NCI-H748 (cell line): ENCODE results near the gene RILPL1.
"Not testable (repeated sequence)": the region's sequence is repeated elsewhere in the genome, so short reads cannot be mapped to it uniquely, and the experiment has no call there.

Experiments
- DNase-seq: peaks from one replicate; lab custom pipeline; 2025; ENCODE audit not compliant: unreplicated experiment; lab: John Stamatoyannopoulos, UW

The RILPL1 gene

DNA sequence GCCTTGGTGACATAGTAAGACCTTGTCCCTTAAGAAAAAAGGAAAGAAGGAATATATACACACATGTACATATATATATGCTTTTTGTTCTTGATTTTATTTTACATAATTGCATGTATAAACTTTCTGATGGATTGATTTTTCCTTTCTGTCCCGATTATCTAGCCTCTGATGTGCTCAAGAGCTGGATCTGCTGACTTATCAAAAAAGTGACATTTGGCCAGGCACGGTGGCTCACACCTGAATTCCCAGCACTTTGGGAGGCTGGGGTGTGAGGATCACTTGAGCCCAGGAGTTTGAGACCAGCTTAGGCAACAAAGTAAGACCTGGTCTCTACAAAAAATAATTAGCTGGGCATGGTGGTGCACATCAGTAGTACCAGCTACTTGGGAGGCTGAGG lies 63.5 kb downstream of the RILPL1 start:
- no peak for DNase-seq

- DNase-seq, result no peak
These were observed 64.7 kb downstream of the RILPL1 start for GRCh38 chr12:123468786-123469185.

- DNase-seq, result no peak
These were observed 68.4 kb downstream of the RILPL1 start for GRCh38 chr12:123465084-123465483.

DNA sequence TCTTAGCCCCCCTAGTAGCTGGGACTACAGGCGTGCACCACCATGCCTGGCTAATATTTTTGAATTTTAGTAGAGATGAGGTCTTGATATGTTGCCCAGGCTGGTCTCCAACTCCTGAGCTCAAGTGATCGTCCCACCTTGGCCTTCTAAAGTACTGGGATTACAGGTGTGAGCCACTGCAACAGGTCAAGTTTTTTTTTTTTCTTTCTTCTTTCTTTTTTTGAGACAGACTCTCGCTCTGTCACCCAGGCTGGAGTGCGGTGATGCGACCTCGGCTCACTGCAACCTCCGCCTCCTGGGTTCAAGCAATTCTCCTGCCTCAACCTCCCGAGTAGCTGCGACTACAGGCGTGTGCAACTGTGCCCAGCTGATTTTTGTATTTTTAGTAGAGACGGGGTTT lies 70.3 kb downstream of the RILPL1 start:
- DNase-seq, result not testable (repeated sequence)

- peak; percentile 91 for DNase-seq
These were observed 75.3 kb downstream of the RILPL1 start, which contains the start of gene SNRNP35 for GRCh38 chr12:123457980-123458779. SNRNP35 (plus strand) TSS chr12:123458139; CDS start chr12:123465541, 7,402 bp downstream.

DNA sequence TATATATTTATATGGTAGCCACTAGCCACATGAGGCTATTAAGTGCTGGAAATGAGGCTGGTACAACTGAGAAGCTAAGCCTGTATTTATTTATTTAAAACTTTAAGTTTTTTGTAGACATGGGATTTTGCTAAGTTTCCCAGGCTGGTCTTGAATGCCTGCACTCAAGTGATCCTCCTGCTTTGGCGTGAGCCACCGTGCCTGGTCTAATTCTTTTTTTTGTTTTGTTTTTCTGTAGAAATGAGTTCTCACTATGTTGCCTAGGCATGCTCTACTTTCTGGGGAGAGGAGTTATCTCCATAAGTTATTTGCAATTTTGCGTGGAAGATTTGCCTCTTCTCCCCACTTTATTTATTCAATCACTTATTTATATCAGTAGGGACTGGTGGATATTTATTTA lies 80.4 kb downstream of the RILPL1 start:
- DNase-seq, result peak; percentile 39

- not testable (repeated sequence) for DNase-seq
These were observed 81.3 kb downstream of the RILPL1 start for GRCh38 chr12:123452276-123452550.

DNA sequence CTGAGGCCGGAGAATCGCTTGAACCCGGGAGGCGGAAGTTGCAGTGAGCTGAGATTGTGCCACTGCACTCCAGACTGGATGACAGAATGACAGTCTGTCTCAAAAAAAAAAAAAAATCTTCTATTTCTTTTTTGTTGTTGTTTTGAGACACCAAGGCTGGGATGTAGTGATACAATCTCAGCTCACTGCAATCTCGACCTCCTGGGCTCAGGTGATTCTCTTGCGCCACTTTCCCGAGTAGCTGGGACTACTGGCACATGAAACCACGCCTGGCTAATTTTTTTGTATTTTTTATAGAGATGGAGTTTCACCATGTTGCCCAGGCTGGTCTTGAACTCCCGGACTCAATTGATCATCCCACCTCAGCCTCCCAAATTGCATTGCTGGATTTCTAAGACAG lies 82.9 kb downstream of the RILPL1 start:
- no peak for DNase-seq

DNA sequence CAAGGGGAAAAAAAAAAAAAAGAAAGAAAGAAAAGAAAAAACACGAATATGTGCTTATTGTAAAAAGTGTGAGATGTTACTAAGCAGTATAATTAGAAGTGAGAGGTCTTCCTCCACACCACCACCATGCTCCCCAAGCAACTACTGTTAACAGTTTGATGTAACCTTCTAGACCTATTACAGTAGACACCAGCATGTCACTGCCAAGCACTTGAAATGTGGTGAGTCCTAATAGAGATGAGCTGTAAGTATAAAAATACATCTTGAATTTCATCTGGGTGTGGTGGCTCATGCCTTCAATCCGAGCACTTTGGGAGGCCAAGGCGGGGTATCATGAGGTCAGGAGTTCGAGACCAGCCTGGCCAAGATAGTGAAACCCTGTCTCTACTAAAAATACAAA lies 83.7 kb downstream of the RILPL1 start:
- no peak for DNase-seq

DNA sequence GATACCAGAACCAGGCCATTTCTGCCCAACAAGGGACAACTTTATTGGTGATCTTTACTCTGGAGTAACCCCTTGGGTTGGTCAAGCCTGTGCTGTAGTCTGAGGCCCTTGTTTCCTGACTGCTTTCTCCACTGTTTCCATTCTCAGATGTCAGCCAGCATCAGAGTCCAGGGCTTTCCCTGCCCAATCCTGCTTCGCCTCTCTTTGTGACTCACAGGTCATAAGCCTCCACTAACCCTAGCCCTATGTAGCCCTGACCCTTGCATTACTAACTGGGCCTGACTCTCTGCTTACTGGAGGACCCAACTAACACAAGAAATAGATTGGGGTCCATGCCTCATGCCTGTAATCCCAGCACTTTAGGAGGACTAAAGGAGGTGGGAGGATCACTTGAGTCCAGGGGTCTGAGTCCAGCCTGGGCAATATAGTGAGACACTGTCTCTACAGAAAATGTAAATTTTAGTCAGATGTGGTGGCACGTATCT lies 84.2 kb downstream of the RILPL1 start:
- DNase-seq, result no peak

GRCh38 chr12:123446333-123446713 lies 87.2 kb downstream of the RILPL1 start:
- DNase-seq, result no peak

DNA sequence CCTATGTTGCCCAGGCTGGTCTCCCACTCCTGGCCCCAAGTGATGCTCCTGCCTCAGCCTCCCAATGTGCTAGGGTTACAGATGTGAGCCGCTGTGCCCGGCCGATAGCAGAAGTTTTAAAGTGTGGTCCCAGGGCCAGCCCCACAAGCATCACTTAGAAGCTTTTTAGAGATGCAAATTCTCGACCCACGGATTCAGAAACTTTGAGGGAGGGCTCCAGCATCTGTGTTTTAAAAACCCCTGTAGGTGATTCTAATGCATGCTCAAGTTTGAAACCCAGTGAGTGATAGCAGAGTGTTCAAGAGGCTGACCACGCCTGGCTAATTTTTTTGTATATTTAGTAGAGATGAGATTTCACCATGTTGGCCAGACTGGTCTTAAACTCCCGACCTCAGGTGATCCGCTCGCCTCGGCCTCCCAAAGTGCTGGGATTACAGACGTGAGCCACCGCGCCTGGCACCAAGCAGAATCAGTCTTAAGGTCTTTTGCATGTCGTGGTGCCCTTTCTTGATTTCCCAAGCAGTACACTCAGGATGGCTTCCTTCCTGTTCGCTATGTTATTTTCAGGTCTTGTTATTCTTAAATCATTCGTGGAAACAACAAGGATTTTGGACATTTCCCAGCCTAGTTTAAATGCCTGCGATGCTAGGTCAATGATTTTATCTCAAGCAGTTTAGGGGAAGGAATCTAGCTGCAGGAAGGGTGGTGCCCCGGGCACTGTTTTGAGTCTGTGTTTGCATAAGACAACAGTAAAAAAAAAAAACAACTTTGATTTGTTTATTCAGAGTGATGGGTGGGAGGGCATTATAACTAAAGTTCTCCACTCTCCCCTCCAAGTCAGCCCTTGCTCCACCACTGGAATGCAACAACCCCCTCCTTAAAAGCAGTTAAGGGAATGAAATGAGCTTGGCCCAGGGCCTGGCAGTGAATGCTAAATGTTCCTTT lies 87.9 kb downstream of the RILPL1 start:
- DNase-seq, result no peak

DNA sequence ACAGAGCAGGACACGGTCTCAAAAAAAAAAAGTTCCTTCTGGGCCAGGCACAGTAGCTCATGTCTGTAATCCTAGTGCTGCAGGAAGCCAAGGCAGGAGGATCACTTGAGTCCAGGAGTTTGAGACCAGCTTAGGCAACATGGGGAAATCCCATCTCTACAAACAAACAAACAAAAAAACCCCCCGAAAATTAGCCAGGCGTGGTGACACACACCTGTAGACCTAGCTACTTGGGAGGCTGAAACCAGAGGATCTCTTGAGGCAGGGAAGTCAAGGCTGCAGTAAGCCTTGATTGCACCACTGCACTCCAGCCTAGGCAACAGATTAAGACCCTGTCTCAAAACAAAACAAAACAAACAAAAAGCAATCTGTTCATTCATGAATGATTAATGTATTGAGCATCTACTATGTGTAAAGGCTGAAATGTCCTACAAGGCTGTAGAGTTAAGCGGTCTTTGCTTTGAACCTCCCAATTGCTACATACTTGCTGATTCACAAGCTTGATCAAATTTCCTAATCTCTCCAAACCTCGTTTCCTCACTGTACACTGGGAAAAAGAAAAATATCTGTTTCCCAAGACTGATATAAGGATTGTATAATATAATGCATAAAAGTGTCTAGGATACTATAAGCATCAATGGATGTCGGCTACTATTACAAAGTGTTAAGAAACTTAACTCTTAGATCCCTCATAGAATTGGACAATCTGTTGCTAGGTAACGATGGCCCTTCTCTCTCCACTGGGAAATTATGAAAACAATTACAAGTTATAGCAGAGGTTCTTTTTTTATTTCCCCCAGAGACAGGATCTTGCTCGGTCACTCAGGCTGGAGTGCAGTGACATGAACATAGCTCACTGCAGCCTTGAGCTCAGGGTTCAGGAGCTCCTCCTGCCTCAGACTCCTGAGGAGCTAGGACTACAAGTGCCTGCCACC lies 89.2 kb downstream of the RILPL1 start:
- no peak for DNase-seq

GRCh38 chr12:123442774-123443173 lies 90.7 kb downstream of the RILPL1 start:
- no peak for DNase-seq

GRCh38 chr12:123441523-123442164 lies 91.9 kb downstream of the RILPL1 start:
- no peak for DNase-seq

GRCh38 chr12:123436017-123436964 lies 97.2 kb downstream of the RILPL1 start, which contains the start of gene RILPL2:
RILPL2 (minus strand) TSS chr12:123436684; CDS start chr12:123436420, 264 bp downstream.
- peak; percentile 65 for DNase-seq

DNA sequence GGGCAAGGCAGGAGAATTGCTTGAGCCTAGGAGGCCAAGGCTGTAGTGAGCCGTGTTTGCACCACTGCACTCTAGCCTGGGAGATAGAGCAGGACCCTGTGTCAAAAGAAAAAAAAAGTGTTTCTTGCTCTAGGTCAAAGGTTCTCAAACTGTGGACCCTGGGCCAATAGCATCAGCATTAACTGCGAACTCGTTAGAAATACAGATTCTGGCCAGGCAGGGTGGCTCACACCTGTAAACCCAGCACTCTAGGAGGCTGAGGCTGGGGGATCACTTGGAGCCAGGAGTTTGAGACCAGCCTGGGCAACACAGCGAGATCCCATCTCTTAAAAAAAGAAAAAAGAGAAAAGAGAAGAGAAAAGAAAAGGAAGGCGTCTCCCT lies 97.9 kb downstream of the RILPL1 start:
- DNase-seq, result no peak

DNA sequence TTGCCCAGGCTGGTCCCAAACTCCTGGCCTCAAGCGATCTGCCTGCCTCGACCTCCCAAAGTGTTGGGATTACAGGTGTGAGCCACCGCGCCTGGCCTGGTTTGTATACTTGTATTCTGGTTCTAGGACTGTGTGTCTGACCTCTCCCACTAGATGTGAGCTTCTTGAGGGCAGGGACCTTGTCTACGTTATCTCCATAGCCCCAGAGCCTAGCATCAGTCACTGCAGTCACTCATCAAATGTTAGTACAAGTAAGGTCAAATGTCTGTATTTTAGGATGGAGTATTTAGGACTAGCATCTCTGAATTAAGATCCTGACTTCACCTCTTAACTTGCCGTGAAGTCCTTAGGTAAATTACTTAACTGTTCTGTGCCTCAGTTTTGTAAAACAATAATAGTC lies 99.9 kb downstream of the RILPL1 start:
- DNase-seq, result no peak
